Measurements from ENCODE around the gene PSME3IP1. TPM values are rescaled to one million over a fixed set of nuclear protein-coding genes. Genes with fewer than 3 reads are reported as not detected.

The PSME3IP1 gene
- total and polyA plus RNA-seq, 2 of the 4 experiments (the other 2 are of a cell fraction), result 50.2 to 75.2 TPM

GRCh38 chr16:57235128-57236021, 49.5 kb upstream of the PSME3IP1 start:
- Histone ChIP-seq H3K9ac (ENCODE audit: low read depth, low read length) (no peak overlapping the region), H3K27ac (ENCODE audit: insufficient read depth, low read length) (no peak overlapping the region), H2AFZ (replicated peaks; ENCODE audit: low read length, poor library complexity) (no peak overlapping the region), H4K20me1 (ENCODE audit: insufficient read depth, low read length) (no peaks in the 10 kb centered on the region), H3K27me3 (ENCODE audit: control insufficient read depth, insufficient read depth, low read length) (no peaks in the 10 kb centered on the region), H3K56ac (ENCODE audit: extremely low read depth, insufficient read depth, low read length) (no peak overlapping the region), H3K4me1 (ENCODE audit: control insufficient read depth, insufficient read depth, low read length) (peaks cover 8% of the 10 kb centered on the region), H3K23ac (ENCODE audit: low read depth, low read length) (peak overlapping the region; percentile 4; the same call in 1 of the 2 replicates), H2BK5ac (ENCODE audit: low read depth, low read length, poor library complexity, severe bottlenecking) (peak overlapping the region; percentile 49), H2AK9ac (replicated peaks; ENCODE audit: low read depth, low read length, poor library complexity) (no peak overlapping the region), H4K8ac (ENCODE audit: low read depth in 2 of 2, low read length in 2 of 2) (no peak overlapping the region), H3K79me1 (ENCODE audit: low read depth in 1 of 2, low read length in 2 of 2) (peaks cover 0 to 4% of the 10 kb centered on the region in 2 experiments; a peak in 2 of 4 replicates), H3K4me2 (ENCODE audit: low read depth, low read length) (no peak overlapping the region), H4K91ac (ENCODE audit: insufficient read depth, low read depth, low read length) (no peak overlapping the region), H3K14ac (replicated peaks; ENCODE audit: low read depth, low read length) (no peak overlapping the region), H3K9me3 (ENCODE audit: control insufficient read depth, insufficient read depth, low read length) (no peaks in the 10 kb centered on the region), H3K4ac (ENCODE audit: low read depth, low read length) (no peak overlapping the region), H3K9me1 (ENCODE audit: insufficient read depth, low read length) (peaks cover 7% of the 10 kb centered on the region), H4K5ac (ENCODE audit: low read depth, low read length) (0 out of 2 replicates have a peak overlapping the region, but pooled peaks have one; percentile 33), H3K36me3 (ENCODE audit: control insufficient read depth, insufficient read depth, low read length) (peaks cover 20% of the 10 kb centered on the region), H2BK120ac (ENCODE audit: low read depth, low read length) (no peak overlapping the region), H2AK5ac (ENCODE audit: low read depth, low read length) (no peak overlapping the region), H3K4me3 (ENCODE audit: insufficient read depth, low read depth, low read length) (no peak overlapping the region), H2BK15ac (ENCODE audit: low read depth, low read length) (no peak overlapping the region), H2BK20ac (ENCODE audit: low read depth, low read length) (no peak overlapping the region), H3K18ac (ENCODE audit: low read depth, low read length) (no peak overlapping the region)
- DNase-seq (peak; percentile 87), ATAC-seq (ENCODE audit: low read depth) (peak; percentile 95)
- TF ChIP-seq CEBPB (IDR thresholded peaks at IDR 0.05; ENCODE audit: low read depth, low read length) (peak; percentile 24; the same call in 1 of the 2 replicates), FOS (IDR thresholded peaks at IDR 0.05; ENCODE audit: low read depth, low read length) (peak; percentile 59; the same call in 1 of the 2 replicates), BHLHE40 (IDR thresholded peaks at IDR 0.05; ENCODE audit: low read depth, low read length) (peak; percentile 60), USF2 (IDR thresholded peaks at IDR 0.05; ENCODE audit: low read depth, low read length) (peak; percentile 87), NFE2L2 (IDR thresholded peaks at IDR 0.05; ENCODE audit: low read depth, low read length) (peak; percentile 16; the same call in 1 of the 2 replicates), MAZ (IDR thresholded peaks at IDR 0.05; ENCODE audit: borderline replicate concordance, low read depth, low read length) (no peak)
- dilution Hi-C loops (cut with HindIII; ENCODE audit: low sequenced_read_pairs, unreplicated experiment) (no loop called here), intact Hi-C loops (cut with micrococcal nuclease) (no loop called here), in situ Hi-C loops (cut with MboI; ENCODE audit: low sequenced_read_pairs) (no loop called here)
- no TSS peak for BruUV-seq (replicated peaks)
- ChIA-PET POLR2A (ENCODE audit: unreplicated experiment) (no interaction called here), CTCF (no interaction called here)
- WGBS, 2 experiments (ENCODE audit: extremely low coverage in 2 of 2, insufficient read length in 1 of 2), result 60% methylated on average over 1 of the region's 8 CpGs; no CpG with 5 or more reads in 1 of the 2 experiments
